Hindlimb muscle (tissue), 1 donor: ENCODE data around the gene SPCS1. TPM values are rescaled to one million over a fixed set of nuclear protein-coding genes. Genes with fewer than 3 reads are reported as not detected.
"Not testable (repeated sequence)": the region's sequence is repeated elsewhere in the genome, so short reads cannot be mapped to it uniquely, and the experiment has no call there.

ENCODE experiments used
- DNase-seq: peaks from one replicate; pipeline ENCODE4 v3.0.0-alpha.2; 2013
- polyA plus RNA-seq: library from polyadenylated mRNA; unstranded; fragments of 120-200 nt; gene quantifications from one replicate; pipeline ENCODE4 v1.2.1, GENCODE V29; 2013; ENCODE audit not compliant: insufficient read length

Gene SPCS1
- polyA plus RNA-seq, result 79.2 TPM

GRCh38 chr3:52705688-52706686 is at the start of gene SPCS1, which contains the start of gene GLT8D1:
Gene SPCS1 (plus strand): TSS chr3:52706106. CDS start chr3:52706247, 141 bp downstream.
Gene GLT8D1 (minus strand): TSS chr3:52705791. CDS start chr3:52700460, 5,331 bp downstream.
- DNase-seq, result peak; percentile 94

GRCh38 chr3:52660046-52660445 is 45.9 kb upstream of the SPCS1 start:
- DNase-seq, result no peak

- no peak for DNase-seq
These were observed 42.8 kb upstream of the SPCS1 start for GRCh38 chr3:52663098-52663497.

- DNase-seq, result no peak
These were observed 35.0 kb upstream of the SPCS1 start for GRCh38 chr3:52670621-52671521.

- no peak for DNase-seq
These were observed 34.2 kb upstream of the SPCS1 start for GRCh38 chr3:52671676-52672075.

GRCh38 chr3:52676201-52676600 is 29.7 kb upstream of the SPCS1 start:
- DNase-seq, result not testable (repeated sequence)

GRCh38 chr3:52678265-52679198 is 27.4 kb upstream of the SPCS1 start:
- no peak for DNase-seq

- no peak for DNase-seq
These were observed 26.7 kb upstream of the SPCS1 start for GRCh38 chr3:52679199-52679538.

- DNase-seq, result no peak
These were observed 26.1 kb upstream of the SPCS1 start for GRCh38 chr3:52679811-52680210.

- no peak for DNase-seq
These were observed 24.3 kb upstream of the SPCS1 start for GRCh38 chr3:52681596-52681995.

GRCh38 chr3:52682016-52682415 is 23.9 kb upstream of the SPCS1 start:
- no peak for DNase-seq

- no peak for DNase-seq
These were observed 22.3 kb upstream of the SPCS1 start for GRCh38 chr3:52683611-52684010.

GRCh38 chr3:52684184-52684583 is 21.7 kb upstream of the SPCS1 start:
- DNase-seq, result no peak

- peak; percentile 82 for DNase-seq
These were observed 20.6 kb upstream of the SPCS1 start for GRCh38 chr3:52685285-52685708.

- peak; percentile 99 for DNase-seq
These were observed 19.9 kb upstream of the SPCS1 start, which contains the start of the genes GNL3 and PBRM1 for GRCh38 chr3:52685709-52686691. Gene GNL3 (plus strand): TSS chr3:52686032. CDS start chr3:52686093, 61 bp downstream. Gene PBRM1 (minus strand): TSS chr3:52685913.

GRCh38 chr3:52688266-52688665 is 17.6 kb upstream of the SPCS1 start:
- DNase-seq, result no peak

GRCh38 chr3:52689151-52689550 is 16.8 kb upstream of the SPCS1 start:
- no peak for DNase-seq

GRCh38 chr3:52690560-52690959 is 15.3 kb upstream of the SPCS1 start:
- no peak for DNase-seq

GRCh38 chr3:52693071-52693470 is 12.8 kb upstream of the SPCS1 start:
- DNase-seq, result no peak

- DNase-seq, result no peak
These were observed 11.2 kb upstream of the SPCS1 start for GRCh38 chr3:52694528-52695189.
